ENCODE results near the gene EEPD1.
A peak's percentile ranks its signal among the peaks of the same experiment; 100 is the strongest.
"Not testable (repeated sequence)": the region's sequence is repeated elsewhere in the genome, so short reads cannot be mapped to it uniquely, and the experiment has no call there.

EEPD1 gene

GRCh38 chr7:36152756-36153570 is at the start of gene EEPD1:
TSS of gene EEPD1 (plus strand) at chr7:36153254. CDS start at chr7:36154325, 1,071 bp downstream.
- peak; percentile 100 for DNase-seq

- no peak for DNase-seq
Measured at GRCh38 chr7:36103837-36104561, 49.1 kb upstream of the EEPD1 start.

GRCh38 chr7:36106972-36107908 is 45.8 kb upstream of the EEPD1 start:
- not testable (repeated sequence) for DNase-seq

- DNase-seq: no peak
Measured at GRCh38 chr7:36107926-36108631, 45.0 kb upstream of the EEPD1 start.

GRCh38 chr7:36109013-36109627 is 43.9 kb upstream of the EEPD1 start:
- no peak for DNase-seq

- DNase-seq: no peak
Measured at GRCh38 chr7:36110584-36110983, 42.5 kb upstream of the EEPD1 start.

GRCh38 chr7:36112969-36113368 is 40.1 kb upstream of the EEPD1 start:
- DNase-seq: no peak

GRCh38 chr7:36114355-36114754 is 38.7 kb upstream of the EEPD1 start:
- DNase-seq: no peak

- peak; percentile 32 for DNase-seq
Measured at GRCh38 chr7:36115448-36116321, 37.4 kb upstream of the EEPD1 start.

GRCh38 chr7:36116347-36117202 is 36.5 kb upstream of the EEPD1 start:
- DNase-seq: no peak

- no peak for DNase-seq
Measured at GRCh38 chr7:36117203-36117840, 35.7 kb upstream of the EEPD1 start.

- DNase-seq: no peak
Measured at GRCh38 chr7:36118344-36118743, 34.7 kb upstream of the EEPD1 start.

- no peak for DNase-seq
Measured at GRCh38 chr7:36119005-36119706, 33.9 kb upstream of the EEPD1 start.

- DNase-seq: not testable (repeated sequence)
Measured at GRCh38 chr7:36119983-36120646, 32.9 kb upstream of the EEPD1 start.

GRCh38 chr7:36125630-36126029 is 27.4 kb upstream of the EEPD1 start:
- DNase-seq: not testable (repeated sequence)

- DNase-seq: no peak
Measured at GRCh38 chr7:36127075-36127740, 25.8 kb upstream of the EEPD1 start.

- DNase-seq: no peak
Measured at GRCh38 chr7:36128448-36129047, 24.5 kb upstream of the EEPD1 start.

Measured in activated T-cell treated with anti-CD3 and anti-CD28 coated beads, Interleukin-2, amount 50 U/mL, for 1 hour (primary cell).